ENCODE results near the gene VWA8. TPM values are rescaled to one million over a fixed set of nuclear protein-coding genes. Genes with fewer than 3 reads are reported as not detected.

Gene VWA8
- total RNA-seq, 1 experiment from 2014 or later, result 22.6 TPM

- Histone ChIP-seq H3K9me3 (ENCODE audit: control insufficient read depth in 1 of 2, insufficient read depth in 1 of 2, low read depth in 1 of 2, low read length in 2 of 2) (no peaks in the 10 kb centered on the region), H3K4me1 (ENCODE audit: control insufficient read depth in 1 of 2, insufficient read depth in 2 of 2, low read length in 2 of 2) (no peaks in the 10 kb centered on the region), H3K4me2 (ENCODE audit: low read length) (no peak overlapping the region), H3K4me3 (replicated peaks in 1 of 2; ENCODE audit: low read depth in 1 of 2, low read length in 2 of 2) (no peak overlapping the region), H3K27me3 (ENCODE audit: insufficient read depth, low read length) (no peaks in the 10 kb centered on the region), H4K20me1 (ENCODE audit: insufficient read depth) (no peaks in the 10 kb centered on the region), H3K27ac (ENCODE audit: low read depth, low read length) (no peak overlapping the region), H3K36me3 (ENCODE audit: control insufficient read depth in 1 of 2, insufficient read depth in 2 of 2, low read length in 2 of 2) (no peaks in the 10 kb centered on the region), H2AFZ (ENCODE audit: low read depth, low read length, poor library complexity, severe bottlenecking) (no peak overlapping the region), H3K9me2 (ENCODE audit: insufficient read depth) (no peaks in the 10 kb centered on the region), H3K9ac (ENCODE audit: low read length) (no peak overlapping the region), H3K79me2 (ENCODE audit: insufficient read depth, low read length) (no peaks in the 10 kb centered on the region)
- DNase-seq (ENCODE audit: low read depth, low spot score) (no peak), ATAC-seq (no peak)
- CTCF ChIA-PET, result no interaction called here
- no TSS peak for BruUV-seq (replicated peaks)
- intact Hi-C loops (cut with micrococcal nuclease), result no loop called here
- TF ChIP-seq CTCF (IDR thresholded peaks at IDR 0.05 in 2 of 3, conservative IDR thresholded peaks at IDR 0.05 in 1 of 3; ENCODE audit: borderline replicate concordance in 1 of 3, insufficient read depth in 1 of 3, low read depth in 2 of 3, low read length in 2 of 3) (no peak), JUND (IDR thresholded peaks at IDR 0.05) (no peak), SIN3A (IDR thresholded peaks at IDR 0.05; ENCODE audit: low read depth) (no peak), POLR2A (IDR thresholded peaks at IDR 0.05; ENCODE audit: borderline replicate concordance, extremely low read depth, insufficient read depth, insufficient read length) (no peak), REST (IDR thresholded peaks at IDR 0.05; ENCODE audit: low read depth) (no peak), YY1 (IDR thresholded peaks at IDR 0.05; ENCODE audit: extremely low read depth, insufficient replicate concordance, low read depth, low read length) (no peak)
- RAD21 ChIA-PET (ENCODE audit: low non-redundant PET in 1 of 2, low total read pairs in 2 of 2, uncharacterized antibody in 2 of 2, unreplicated experiment in 2 of 2), result interaction anchor here in 1 of 2 experiments (0.9 kb wide), 1 partner anchor 56 kb away, joined by 3 read pairs; no protein-coding TSS in a partner anchor
- POLR2A ChIA-PET, result no interaction called here
Observed at GRCh38 chr13:41991936-41992335, 31.0 kb upstream of the VWA8 start.

Data from HCT116 (cell line).